ENCODE data around the gene IL10RB.
A peak's percentile ranks its signal among the peaks of the same experiment; 100 is the strongest.
"Not testable (repeated sequence)": the region's sequence is repeated elsewhere in the genome, so short reads cannot be mapped to it uniquely, and the experiment has no call there.

IL10RB gene

GRCh38 chr21:33266050-33266788, at the start of gene IL10RB:
TSS of gene IL10RB (plus strand) at chr21:33266367. CDS start at chr21:33266466, 99 bp downstream.
- DNase-seq = peak; percentile 88

DNA sequence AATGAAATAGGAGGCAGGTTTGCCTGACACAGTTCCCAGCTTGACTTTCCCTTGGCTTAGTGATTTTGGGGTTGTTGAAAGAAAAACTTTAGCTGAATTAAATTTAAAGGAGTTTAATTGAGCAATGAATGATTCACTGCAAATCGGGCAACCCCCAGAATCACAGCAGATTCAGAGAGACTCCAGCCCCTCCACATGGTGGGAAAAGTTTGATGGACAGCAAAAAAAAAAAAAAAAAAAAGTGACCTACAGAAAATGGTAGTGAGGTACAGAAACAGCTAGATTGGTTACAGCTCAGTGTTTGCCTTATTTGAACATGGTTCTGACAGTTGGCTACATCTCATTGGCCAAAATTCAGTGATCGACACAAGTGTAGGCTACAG, 49.0 kb upstream of the IL10RB start:
- no peak for DNase-seq

DNA sequence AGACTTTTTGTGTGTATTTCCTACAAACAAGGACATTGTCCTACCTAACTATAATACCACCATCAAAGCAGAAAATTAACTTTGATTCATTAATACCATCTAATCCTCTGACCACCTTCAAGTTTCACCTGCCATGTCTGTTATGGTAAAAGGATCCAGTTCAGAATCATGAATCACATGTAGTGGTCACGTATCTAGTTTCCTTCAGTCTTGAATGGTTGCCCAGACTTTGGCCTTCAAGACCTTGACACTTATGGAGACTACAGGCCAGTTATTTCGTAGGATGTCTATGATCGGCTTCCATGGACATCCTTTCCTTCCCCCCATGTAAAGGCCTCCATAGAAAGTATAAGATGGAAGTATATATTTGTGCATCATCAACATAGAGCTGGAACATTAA, 46.9 kb upstream of the IL10RB start:
- DNase-seq = no peak

DNA sequence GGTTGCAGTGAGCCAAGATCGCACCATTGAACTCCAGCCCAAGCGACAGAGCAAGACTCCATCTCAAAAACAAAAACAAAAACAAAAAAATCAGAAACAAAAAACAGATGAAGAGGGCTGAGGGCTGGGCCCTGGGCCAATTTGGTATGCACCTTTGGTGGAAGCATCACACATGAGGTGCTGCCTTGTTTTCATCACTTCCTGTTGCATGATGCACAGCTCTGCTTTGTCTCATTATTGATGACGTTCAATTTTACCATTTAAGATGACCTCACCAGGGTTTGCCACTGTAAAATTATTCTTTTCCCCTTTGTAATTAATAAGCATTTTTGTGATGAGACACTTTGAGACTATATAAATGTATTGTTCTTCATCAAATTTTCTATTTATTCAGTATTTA, 46.2 kb upstream of the IL10RB start:
- DNase-seq = no peak

DNA sequence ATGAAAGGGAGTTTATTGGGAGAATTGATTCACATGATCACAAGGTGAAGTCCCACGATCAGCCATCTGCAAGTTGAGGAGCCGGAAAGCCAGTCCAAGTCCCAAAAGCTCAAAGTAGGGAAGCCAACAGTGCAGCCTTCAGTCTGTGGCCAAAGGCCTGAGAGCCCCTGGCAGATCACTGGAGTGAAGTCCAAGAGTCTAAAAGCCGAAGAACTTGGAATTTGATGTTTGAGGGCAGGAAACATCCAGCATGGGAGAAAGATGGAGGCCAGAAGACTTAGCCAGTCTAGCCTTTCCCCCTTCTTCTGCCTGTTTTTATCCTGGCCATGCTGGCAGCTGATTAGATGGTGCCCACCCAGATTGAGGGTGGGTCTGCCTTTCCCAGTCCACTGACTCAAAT, 40.8 kb upstream of the IL10RB start:
- DNase-seq = not testable (repeated sequence)

DNA sequence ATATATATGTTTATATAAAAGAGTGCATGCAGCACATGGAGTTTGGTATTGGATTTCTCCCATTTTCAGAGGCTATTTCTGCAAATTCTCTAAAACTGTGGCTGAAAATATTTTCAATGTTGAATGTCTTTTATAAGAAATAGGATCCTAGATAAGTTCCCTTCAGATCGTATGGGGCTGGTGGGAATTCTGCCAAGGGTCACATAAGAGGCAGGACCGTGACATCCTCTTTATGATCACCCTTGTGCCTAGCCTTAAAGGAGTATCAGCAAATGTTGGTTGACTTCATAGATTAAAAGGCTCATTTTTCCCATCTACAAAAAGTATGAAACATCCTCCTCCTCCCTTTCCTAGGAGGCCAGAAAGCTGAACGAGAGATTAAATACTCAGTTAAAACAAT, 37.7 kb upstream of the IL10RB start:
- DNase-seq = peak; percentile 58

GRCh38 chr21:33229099-33229783, 36.9 kb upstream of the IL10RB start:
- no peak for DNase-seq

GRCh38 chr21:33229784-33230544, 36.2 kb upstream of the IL10RB start, which contains the start of gene IFNAR2:
TSS of gene IFNAR2 (plus strand) at chr21:33229938. CDS start at chr21:33241923, 11,985 bp downstream.
- DNase-seq = peak; percentile 87

DNA sequence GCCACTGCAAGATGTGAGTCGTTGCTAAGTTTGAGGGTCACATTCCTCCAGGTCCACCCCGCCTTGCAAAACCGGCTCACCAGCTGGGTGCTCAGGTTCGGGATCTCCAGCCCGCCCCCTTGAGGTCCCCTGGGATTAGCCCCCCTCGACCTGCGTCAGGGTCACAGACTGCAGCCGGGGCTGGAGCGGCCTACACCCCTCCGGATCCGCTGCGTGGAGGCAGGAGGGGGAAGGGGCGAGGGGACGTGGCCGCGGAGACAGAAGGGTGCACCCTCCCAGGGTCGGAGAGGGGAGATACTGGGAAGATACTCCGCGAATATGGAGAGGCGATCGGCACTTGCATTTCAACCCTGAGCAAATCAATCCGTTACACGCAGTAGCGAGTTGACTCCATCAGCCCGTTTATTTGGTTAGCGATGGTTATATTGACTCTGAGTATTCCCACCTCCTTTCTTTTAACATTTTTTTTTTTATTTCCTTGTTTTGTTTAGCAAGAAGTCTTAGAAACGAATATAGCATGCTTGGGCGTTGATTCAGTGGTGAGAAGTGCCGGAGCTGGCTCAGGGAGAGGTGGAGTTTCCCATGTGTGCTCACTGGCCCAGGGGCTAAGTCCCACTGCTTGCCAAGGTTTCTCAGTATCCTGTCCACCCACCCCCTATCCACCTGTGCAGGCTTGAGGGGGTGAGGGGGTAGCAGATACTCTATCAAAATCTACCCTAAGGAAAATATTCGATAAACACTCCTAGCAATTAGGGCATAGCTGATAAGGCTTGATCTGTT, 35.4 kb upstream of the IL10RB start:
- peak; percentile 73 for DNase-seq

- DNase-seq = no peak
Measured at GRCh38 chr21:33231526-33231925, 34.6 kb upstream of the IL10RB start.

DNA sequence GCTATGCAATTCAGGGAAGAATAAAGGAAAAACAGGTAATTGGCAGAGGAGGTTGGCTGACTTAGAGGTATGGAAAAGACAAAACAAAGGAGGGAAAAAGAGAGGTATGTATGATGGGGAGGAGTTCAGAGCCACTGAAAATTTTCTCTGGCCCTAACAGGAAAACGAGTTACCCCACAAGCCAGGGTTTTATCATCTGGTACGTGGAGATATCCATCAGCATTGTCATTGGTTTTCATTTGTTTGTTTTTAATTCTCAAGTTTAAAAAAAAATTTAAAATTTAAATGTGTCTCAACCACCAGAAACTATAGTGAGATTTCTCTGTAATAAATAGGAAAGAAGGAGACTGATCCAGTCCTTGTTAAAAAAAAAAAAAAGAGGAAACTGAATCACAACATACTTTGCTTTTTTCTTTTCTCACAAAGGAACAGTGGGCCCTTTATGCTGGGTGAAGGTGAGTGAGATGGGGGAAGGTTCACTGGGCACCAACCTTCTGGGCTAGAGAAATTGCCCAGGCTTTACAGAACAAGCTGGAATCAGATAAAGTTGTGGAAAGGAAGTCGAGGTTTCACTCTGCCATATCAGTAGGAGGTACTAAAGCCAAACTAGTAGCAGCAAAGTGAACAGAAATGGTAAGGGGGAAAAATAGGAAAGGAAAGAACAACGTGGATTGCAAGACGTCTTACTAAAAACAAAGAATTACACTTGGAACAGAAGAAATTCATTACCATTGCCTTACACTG, 33.7 kb upstream of the IL10RB start:
- peak; percentile 75 for DNase-seq

DNA sequence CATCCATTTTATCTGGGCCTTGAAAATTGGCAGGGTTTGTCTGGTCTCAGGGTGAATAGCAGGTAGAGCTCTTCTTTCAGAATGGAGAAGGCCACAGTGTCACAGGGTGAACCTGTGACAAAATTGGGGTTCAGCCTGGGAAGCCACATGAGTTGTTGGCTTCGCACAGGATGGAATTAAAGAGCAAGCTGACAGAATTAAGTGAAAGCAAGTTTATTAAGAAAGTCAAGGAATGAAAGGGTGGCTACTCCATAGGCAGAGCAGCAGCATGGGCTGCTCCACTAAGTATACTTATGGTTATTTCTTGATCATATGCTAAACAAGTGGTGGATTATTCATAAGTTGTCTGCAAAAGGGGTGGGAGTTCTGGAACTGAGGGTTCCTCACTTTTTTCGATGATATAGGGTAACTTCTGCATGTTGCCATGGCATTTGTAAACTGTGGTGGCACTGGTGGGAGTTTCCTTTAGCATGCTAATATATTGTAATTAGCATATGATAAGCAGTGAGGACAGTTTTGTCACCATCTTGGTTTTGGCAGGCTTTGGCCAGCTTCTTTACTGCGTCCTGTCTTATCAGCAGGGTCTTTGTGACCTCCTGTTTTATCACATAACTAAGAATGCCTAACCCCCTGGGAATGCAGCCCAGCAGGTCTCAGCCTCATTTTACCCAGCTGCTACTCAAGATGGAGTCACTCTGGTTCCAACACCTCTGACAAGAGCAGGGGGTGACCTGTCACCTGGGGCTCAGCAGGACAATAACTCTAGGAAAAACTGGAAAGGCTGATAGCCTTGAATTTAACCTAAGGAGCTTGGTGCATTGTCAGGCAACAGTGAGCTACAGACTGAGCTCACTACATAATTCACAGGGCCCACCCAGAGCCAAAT, 31.3 kb upstream of the IL10RB start:
- no peak for DNase-seq

GRCh38 chr21:33236013-33236686, 30.0 kb upstream of the IL10RB start:
- DNase-seq = no peak

GRCh38 chr21:33236766-33237165, 29.4 kb upstream of the IL10RB start:
- no peak for DNase-seq

GRCh38 chr21:33237486-33237885, 28.7 kb upstream of the IL10RB start:
- DNase-seq = no peak

DNA sequence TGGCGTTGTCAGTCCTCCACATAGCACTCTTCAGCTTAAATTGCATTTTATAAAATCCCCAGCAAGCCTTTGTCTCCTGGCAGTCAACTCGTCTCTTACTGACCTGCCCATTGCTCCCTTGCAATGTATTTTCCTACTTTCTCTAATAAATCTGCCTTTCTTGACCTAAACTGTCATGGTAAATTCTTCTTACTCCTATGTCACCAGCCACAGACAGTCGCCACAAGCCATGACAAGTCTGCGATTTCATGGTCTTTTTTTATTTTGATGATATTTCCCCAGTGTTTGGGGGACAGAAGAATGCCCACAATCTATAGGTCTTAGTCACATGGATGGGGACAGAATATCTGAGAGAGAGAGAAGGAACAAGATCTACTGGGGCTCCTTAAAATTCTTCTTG, 28.0 kb upstream of the IL10RB start:
- no peak for DNase-seq

DNA sequence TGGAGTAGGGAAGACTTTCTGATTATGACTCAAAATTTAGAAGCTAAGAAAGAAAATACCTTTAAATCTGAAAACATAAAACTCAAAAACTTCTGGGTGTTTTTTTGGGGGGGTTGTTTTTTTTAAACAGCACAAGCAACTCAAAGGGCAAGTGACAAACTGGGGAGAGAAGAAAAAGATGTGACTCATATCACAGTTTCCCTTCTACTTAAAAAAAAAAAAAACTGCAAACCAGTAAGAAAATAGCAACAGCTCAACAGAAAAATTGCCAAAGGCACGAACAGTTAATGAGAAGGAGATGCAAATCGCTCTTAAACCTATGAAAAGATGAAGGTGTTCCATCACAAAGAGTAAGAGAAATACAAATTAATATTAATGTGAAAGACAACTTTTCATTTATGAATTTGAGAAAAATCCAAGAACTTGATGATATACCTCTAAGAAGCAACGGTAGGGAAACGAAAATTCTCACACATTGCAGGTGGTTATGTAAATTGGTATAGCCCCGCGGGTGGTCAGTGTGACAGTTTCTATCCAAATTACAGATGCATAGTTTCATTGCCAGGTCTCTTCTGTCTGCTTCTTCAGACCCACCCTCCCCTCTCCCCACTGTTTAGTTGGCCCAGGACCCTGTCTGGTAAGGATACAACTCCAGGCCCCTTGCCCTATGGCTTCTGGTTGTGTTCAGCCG, 27.5 kb upstream of the IL10RB start:
- no peak for DNase-seq

- not testable (repeated sequence) for DNase-seq
Measured at GRCh38 chr21:33239559-33240127, 26.5 kb upstream of the IL10RB start.

DNA sequence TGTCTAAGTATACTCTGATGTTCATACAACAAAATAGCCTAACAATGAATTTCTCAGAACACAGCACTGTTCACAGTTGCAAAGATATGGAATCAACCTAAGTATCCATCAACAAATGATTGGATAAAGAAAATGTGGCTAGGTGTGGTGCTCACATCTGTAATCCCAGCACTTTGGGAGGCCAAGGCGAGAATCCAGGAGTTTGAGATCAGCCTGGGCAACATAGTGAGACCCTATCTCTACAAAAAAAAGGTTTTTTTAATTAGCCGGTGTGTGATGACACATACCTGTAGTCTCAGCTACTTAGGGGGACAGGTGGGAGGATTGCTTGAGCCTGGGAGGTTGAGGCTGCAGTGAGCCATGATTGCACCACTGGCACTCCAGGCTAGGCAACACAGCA, 25.8 kb upstream of the IL10RB start:
- no peak for DNase-seq
